Measurements from ENCODE around the gene RIMKLA. TPM values are rescaled to one million over a fixed set of nuclear protein-coding genes. Genes with fewer than 3 reads are reported as not detected.

The RIMKLA gene, protein sequence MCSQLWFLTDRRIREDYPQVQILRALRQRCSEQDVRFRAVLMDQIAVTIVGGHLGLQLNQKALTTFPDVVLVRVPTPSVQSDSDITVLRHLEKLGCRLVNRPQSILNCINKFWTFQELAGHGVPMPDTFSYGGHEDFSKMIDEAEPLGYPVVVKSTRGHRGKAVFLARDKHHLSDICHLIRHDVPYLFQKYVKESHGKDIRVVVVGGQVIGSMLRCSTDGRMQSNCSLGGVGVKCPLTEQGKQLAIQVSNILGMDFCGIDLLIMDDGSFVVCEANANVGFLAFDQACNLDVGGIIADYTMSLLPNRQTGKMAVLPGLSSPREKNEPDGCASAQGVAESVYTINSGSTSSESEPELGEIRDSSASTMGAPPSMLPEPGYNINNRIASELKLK
- total RNA-seq, result 10 to 100 TPM in 1 of 2 experiments, 1 to 10 TPM in 1; 9.8 to 10.3 TPM

- Mint-ChIP-seq H3K4me3 (peak within 1 kb of the TSS; percentile 74), H3K4me1 (ENCODE audit: low read depth) (peaks cover 10% of the 10 kb centered on the region), H3K36me3 (ENCODE audit: low read depth) (peaks cover 3% of the 10 kb centered on the region), H3K9me3 (no peaks in the 10 kb centered on the region), H3K27ac (no peak within 1 kb of the TSS), H3K27me3 (peaks cover 40% of the 10 kb centered on the region)
- TF ChIP-seq, protein P1, sequence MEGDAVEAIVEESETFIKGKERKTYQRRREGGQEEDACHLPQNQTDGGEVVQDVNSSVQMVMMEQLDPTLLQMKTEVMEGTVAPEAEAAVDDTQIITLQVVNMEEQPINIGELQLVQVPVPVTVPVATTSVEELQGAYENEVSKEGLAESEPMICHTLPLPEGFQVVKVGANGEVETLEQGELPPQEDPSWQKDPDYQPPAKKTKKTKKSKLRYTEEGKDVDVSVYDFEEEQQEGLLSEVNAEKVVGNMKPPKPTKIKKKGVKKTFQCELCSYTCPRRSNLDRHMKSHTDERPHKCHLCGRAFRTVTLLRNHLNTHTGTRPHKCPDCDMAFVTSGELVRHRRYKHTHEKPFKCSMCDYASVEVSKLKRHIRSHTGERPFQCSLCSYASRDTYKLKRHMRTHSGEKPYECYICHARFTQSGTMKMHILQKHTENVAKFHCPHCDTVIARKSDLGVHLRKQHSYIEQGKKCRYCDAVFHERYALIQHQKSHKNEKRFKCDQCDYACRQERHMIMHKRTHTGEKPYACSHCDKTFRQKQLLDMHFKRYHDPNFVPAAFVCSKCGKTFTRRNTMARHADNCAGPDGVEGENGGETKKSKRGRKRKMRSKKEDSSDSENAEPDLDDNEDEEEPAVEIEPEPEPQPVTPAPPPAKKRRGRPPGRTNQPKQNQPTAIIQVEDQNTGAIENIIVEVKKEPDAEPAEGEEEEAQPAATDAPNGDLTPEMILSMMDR (IDR thresholded peaks at IDR 0.05), result no peak
- CTCF ChIA-PET, result no interaction called here
- peak; percentile 66 for DNase-seq
- intact Hi-C loops (cut with micrococcal nuclease), result no loop called here
- ATAC-seq, result peak; percentile 89
- POLR2A ChIA-PET, result no interaction called here
Observed at GRCh38 chr1:42380586-42381279, at the start of gene RIMKLA. Gene RIMKLA (plus strand): TSS chr1:42380792. CDS start chr1:42380935, 143 bp downstream.

GRCh38 chr1:42332877-42333276 is 47.7 kb upstream of the RIMKLA start:
- POLR2A ChIA-PET, result interaction anchor here (1.8 kb wide), 1 partner anchor 9 kb away, joined by 6 read pairs; no protein-coding TSS in a partner anchor
- H3K27me3 Mint-ChIP-seq, result no peaks in the 10 kb centered on the region
- DNase-seq, result no peak
- no peaks in the 10 kb centered on the region for H3K9me3 Mint-ChIP-seq
- peaks cover 7% of the 10 kb centered on the region for H3K36me3 Mint-ChIP-seq (ENCODE audit: low read depth)
- no peak for ATAC-seq
- TF ChIP-seq, protein P1 (IDR thresholded peaks at IDR 0.05), result no peak
- peaks cover 58% of the 10 kb centered on the region for H3K4me1 Mint-ChIP-seq (ENCODE audit: low read depth)
- CTCF ChIA-PET, result interaction anchor here (1.0 to 1.5 kb wide), 3 partner anchors 11 to 223 kb away, joined by 3 to 5 read pairs (median 5); no protein-coding TSS in a partner anchor
- H3K27ac Mint-ChIP-seq, result no peak overlapping the region
- peak overlapping the region; percentile 91 for H3K4me3 Mint-ChIP-seq
- intact Hi-C loops (cut with micrococcal nuclease), result no loop called here

GRCh38 chr1:42333662-42334239 is 46.8 kb upstream of the RIMKLA start:
- TF ChIP-seq, protein P1 (IDR thresholded peaks at IDR 0.05), result no peak
- H3K27ac Mint-ChIP-seq, result peak overlapping the region; percentile 90
- peaks cover 54% of the 10 kb centered on the region for H3K4me1 Mint-ChIP-seq (ENCODE audit: low read depth)
- H3K9me3 Mint-ChIP-seq, result no peaks in the 10 kb centered on the region
- no peaks in the 10 kb centered on the region for H3K27me3 Mint-ChIP-seq
- intact Hi-C loops (cut with micrococcal nuclease), result no loop called here
- no peak for ATAC-seq
- CTCF ChIA-PET, result interaction anchor here (0.6 to 1.5 kb wide), 5 partner anchors 10 to 20 kb away, joined by 3 to 5 read pairs (median 3); no protein-coding TSS in a partner anchor
- H3K4me3 Mint-ChIP-seq, result peak overlapping the region; percentile 91
- no peak for DNase-seq
- POLR2A ChIA-PET, result interaction anchor here (1.2 to 1.8 kb wide), 3 partner anchors 9 to 349 kb away, joined by 3 to 6 read pairs (median 3); partner anchors contain the start of gene YBX1
- peaks cover 7% of the 10 kb centered on the region for H3K36me3 Mint-ChIP-seq (ENCODE audit: low read depth)

DNA sequence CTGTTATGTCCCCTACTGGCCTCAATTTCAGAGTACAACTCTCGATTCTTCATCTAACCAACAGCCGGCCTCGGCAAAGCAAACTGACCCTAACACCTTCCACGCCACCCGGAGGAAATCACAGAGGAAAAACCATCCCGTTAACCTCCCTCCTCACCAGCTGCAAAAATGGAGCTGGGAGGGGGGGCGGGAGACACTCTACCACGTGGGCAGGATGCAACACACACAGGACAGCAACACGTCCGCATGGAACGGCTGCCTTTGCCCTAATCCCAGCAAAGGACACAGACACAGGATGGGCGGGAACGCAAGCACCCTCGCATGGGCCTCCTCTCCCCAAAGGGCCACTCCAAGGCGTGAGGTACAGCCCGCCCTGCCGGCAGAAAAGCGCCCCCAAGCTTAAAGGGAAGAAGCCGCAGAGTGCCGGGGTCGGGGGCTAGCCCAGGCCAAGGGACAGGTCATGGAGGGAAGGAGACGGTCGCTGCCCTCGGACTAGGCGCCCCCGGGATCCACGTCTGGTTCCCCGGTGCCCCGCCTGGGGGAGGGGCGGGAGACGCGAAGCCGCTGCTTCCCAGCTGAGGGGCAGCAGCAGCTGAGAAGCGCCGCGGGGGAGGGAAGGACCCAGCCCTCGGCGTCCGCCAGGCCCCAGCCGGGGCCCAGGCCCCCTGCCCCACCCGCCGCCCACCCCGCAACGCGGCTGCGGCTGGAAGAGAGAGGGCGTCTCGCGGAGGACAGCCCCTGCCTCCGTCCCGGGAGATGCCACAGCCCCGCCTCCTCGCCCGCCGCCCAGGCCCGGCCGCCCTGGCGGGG is 46.1 kb upstream of the RIMKLA start:
- Mint-ChIP-seq H3K27me3 (no peaks in the 10 kb centered on the region), H3K9me3 (no peaks in the 10 kb centered on the region), H3K27ac (peak overlapping the region; percentile 90), H3K4me3 (peak overlapping the region; percentile 91), H3K4me1 (ENCODE audit: low read depth) (peaks cover 48% of the 10 kb centered on the region), H3K36me3 (ENCODE audit: low read depth) (peaks cover 7% of the 10 kb centered on the region)
- CTCF ChIA-PET, result interaction anchor here (0.8 to 1.5 kb wide), 3 partner anchors 10 to 14 kb away, joined by 3 to 5 read pairs (median 3); no protein-coding TSS in a partner anchor
- intact Hi-C loops (cut with micrococcal nuclease), result no loop called here
- POLR2A ChIA-PET, result interaction anchor here (0.8 to 1.8 kb wide), 4 partner anchors 10 to 348 kb away, joined by 3 to 6 read pairs (median 3); partner anchors contain the start of gene YBX1
- DNase-seq, result peak; percentile 50
- peak; percentile 45 for ATAC-seq
- TF ChIP-seq, protein P1 (IDR thresholded peaks at IDR 0.05), result no peak
